IPS-20b (cell line): ENCODE data around the gene JARID2.

ENCODE experiments used
- H3K27ac ChIP-seq: one replicate; pipeline ENCODE4 v1.5.1; 2013; ENCODE audit warnings: low read length
- H3K27me3 ChIP-seq: 2 replicates; pipeline ENCODE4 v1.6.1; 2013; ENCODE audit warnings: mild to moderate bottlenecking, low read length, inconsistent platforms; ENCODE audit not compliant: insufficient read depth
- H3K36me3 ChIP-seq: 2 replicates; pipeline ENCODE4 v1.6.1; 2013; ENCODE audit warnings: low read depth, mild to moderate bottlenecking, inconsistent platforms, low read length, moderate library complexity; ENCODE audit not compliant: insufficient read depth
- H3K4me1 ChIP-seq: 2 replicates; pipeline ENCODE4 v1.6.1; 2013; ENCODE audit warnings: mild to moderate bottlenecking, control low read depth, inconsistent platforms, low read length, moderate library complexity; ENCODE audit not compliant: insufficient read depth
- H3K4me3 ChIP-seq: 2 replicates; pipeline ENCODE4 v1.5.1; 2013; ENCODE audit warnings: mild to moderate bottlenecking, low read length, inconsistent platforms
- H3K9ac ChIP-seq: 2 replicates; pipeline ENCODE4 v1.6.1; 2013; ENCODE audit warnings: low read depth, mild to moderate bottlenecking, inconsistent platforms, low read length, moderate library complexity
- H3K9me3 ChIP-seq: 2 replicates; pipeline ENCODE4 v1.6.1; 2013; ENCODE audit warnings: mild to moderate bottlenecking, low read depth, low read length, inconsistent platforms; ENCODE audit not compliant: insufficient read depth

JARID2 gene

GRCh38 chr6:15402406-15403045, 156.7 kb downstream of the JARID2 start:
- Histone ChIP-seq H3K27ac (no peak overlapping the region), H3K27me3 (no peaks in the 10 kb centered on the region), H3K4me3 (0 out of 2 replicates have a peak overlapping the region, but pooled peaks have one; percentile 2), H3K36me3 (no peaks in the 10 kb centered on the region), H3K9ac (no peak overlapping the region), H3K4me1 (peaks cover 80% of the 10 kb centered on the region), H3K9me3 (no peaks in the 10 kb centered on the region)

- Histone ChIP-seq H3K4me1 (peaks cover 77% of the 10 kb centered on the region), H3K9ac (no peak overlapping the region), H3K27me3 (no peaks in the 10 kb centered on the region), H3K4me3 (no peak overlapping the region; the same call in 1 of the 2 replicates), H3K27ac (no peak overlapping the region), H3K9me3 (no peaks in the 10 kb centered on the region), H3K36me3 (no peaks in the 10 kb centered on the region)
Observed at GRCh38 chr6:15403094-15403755, 157.4 kb downstream of the JARID2 start.

- no peaks in the 10 kb centered on the region for H3K27me3 ChIP-seq
- H3K9me3 ChIP-seq, result no peaks in the 10 kb centered on the region
- H3K4me3 ChIP-seq, result peak overlapping the region; percentile 10; the same call in 1 of the 2 replicates
- no peaks in the 10 kb centered on the region for H3K36me3 ChIP-seq
- H3K4me1 ChIP-seq, result peaks cover 76% of the 10 kb centered on the region
- H3K27ac ChIP-seq, result no peak overlapping the region
- H3K9ac ChIP-seq, result no peak overlapping the region
Observed at GRCh38 chr6:15404685-15404980, 158.8 kb downstream of the JARID2 start.

GRCh38 chr6:15405129-15406068, 159.5 kb downstream of the JARID2 start:
- Histone ChIP-seq H3K4me1 (peaks cover 78% of the 10 kb centered on the region), H3K9ac (peak overlapping the region; percentile 17; the same call in 1 of the 2 replicates), H3K4me3 (peak overlapping the region; percentile 10; the same call in 1 of the 2 replicates), H3K9me3 (no peaks in the 10 kb centered on the region), H3K36me3 (peaks cover 7% of the 10 kb centered on the region), H3K27ac (no peak overlapping the region), H3K27me3 (no peaks in the 10 kb centered on the region)

GRCh38 chr6:15406452-15406851, 160.6 kb downstream of the JARID2 start:
- H3K4me1 ChIP-seq, result peaks cover 72% of the 10 kb centered on the region
- no peaks in the 10 kb centered on the region for H3K9me3 ChIP-seq
- H3K27me3 ChIP-seq, result no peaks in the 10 kb centered on the region

GRCh38 chr6:15408008-15408407, 162.1 kb downstream of the JARID2 start:
- Histone ChIP-seq H3K4me1 (peaks cover 62% of the 10 kb centered on the region), H3K27me3 (no peaks in the 10 kb centered on the region), H3K9ac (no peak overlapping the region), H3K4me3 (no peak overlapping the region), H3K36me3 (peaks cover 28% of the 10 kb centered on the region), H3K27ac (no peak overlapping the region), H3K9me3 (no peaks in the 10 kb centered on the region)

More at GRCh38 chr6:15406452-15406851, 160.6 kb downstream of the JARID2 start:
- H3K36me3 ChIP-seq, result peaks cover 17% of the 10 kb centered on the region
- no peak overlapping the region for H3K4me3 ChIP-seq
- no peak overlapping the region for H3K9ac ChIP-seq
- H3K27ac ChIP-seq, result no peak overlapping the region

GRCh38 chr6:15408758-15409157, 162.9 kb downstream of the JARID2 start:
- Histone ChIP-seq H3K27me3 (no peaks in the 10 kb centered on the region), H3K9me3 (no peaks in the 10 kb centered on the region), H3K4me1 (peaks cover 59% of the 10 kb centered on the region), H3K36me3 (peaks cover 35% of the 10 kb centered on the region), H3K27ac (no peak overlapping the region), H3K4me3 (no peak overlapping the region), H3K9ac (no peak overlapping the region)

- no peak overlapping the region for H3K4me3 ChIP-seq
- peaks cover 54% of the 10 kb centered on the region for H3K4me1 ChIP-seq
- peaks cover 43% of the 10 kb centered on the region for H3K36me3 ChIP-seq
- H3K27me3 ChIP-seq, result no peaks in the 10 kb centered on the region
- no peak overlapping the region for H3K27ac ChIP-seq
- H3K9me3 ChIP-seq, result no peaks in the 10 kb centered on the region
- no peak overlapping the region for H3K9ac ChIP-seq
Observed at GRCh38 chr6:15409301-15410125, 163.6 kb downstream of the JARID2 start.

GRCh38 chr6:15410126-15410391, 164.2 kb downstream of the JARID2 start:
- Histone ChIP-seq H3K4me1 (peaks cover 48% of the 10 kb centered on the region), H3K9ac (no peak overlapping the region), H3K27ac (no peak overlapping the region), H3K4me3 (no peak overlapping the region), H3K27me3 (no peaks in the 10 kb centered on the region), H3K36me3 (peaks cover 43% of the 10 kb centered on the region), H3K9me3 (no peaks in the 10 kb centered on the region)

- Histone ChIP-seq H3K4me3 (no peak overlapping the region), H3K36me3 (peaks cover 43% of the 10 kb centered on the region), H3K27ac (no peak overlapping the region), H3K4me1 (peaks cover 41% of the 10 kb centered on the region), H3K27me3 (no peaks in the 10 kb centered on the region), H3K9ac (no peak overlapping the region), H3K9me3 (no peaks in the 10 kb centered on the region)
Observed at GRCh38 chr6:15410752-15411151, 164.9 kb downstream of the JARID2 start.

- Histone ChIP-seq H3K27me3 (no peaks in the 10 kb centered on the region), H3K4me3 (no peak overlapping the region), H3K36me3 (peaks cover 45% of the 10 kb centered on the region), H3K27ac (no peak overlapping the region), H3K9ac (no peak overlapping the region), H3K9me3 (no peaks in the 10 kb centered on the region), H3K4me1 (peaks cover 34% of the 10 kb centered on the region)
Observed at GRCh38 chr6:15411766-15412165, 165.9 kb downstream of the JARID2 start.
